GM12872 (cell line): ENCODE results near the gene TBCEL.

Experiments
- TF ChIP-seq, protein P1 (sequence below): IDR thresholded peaks from 3 replicates; pipeline ENCODE4 v1.5.1; 2011; ENCODE audit warnings: low read depth, mild to moderate bottlenecking, low read length, moderate library complexity; ENCODE audit not compliant: insufficient read depth

Gene TBCEL

DNA sequence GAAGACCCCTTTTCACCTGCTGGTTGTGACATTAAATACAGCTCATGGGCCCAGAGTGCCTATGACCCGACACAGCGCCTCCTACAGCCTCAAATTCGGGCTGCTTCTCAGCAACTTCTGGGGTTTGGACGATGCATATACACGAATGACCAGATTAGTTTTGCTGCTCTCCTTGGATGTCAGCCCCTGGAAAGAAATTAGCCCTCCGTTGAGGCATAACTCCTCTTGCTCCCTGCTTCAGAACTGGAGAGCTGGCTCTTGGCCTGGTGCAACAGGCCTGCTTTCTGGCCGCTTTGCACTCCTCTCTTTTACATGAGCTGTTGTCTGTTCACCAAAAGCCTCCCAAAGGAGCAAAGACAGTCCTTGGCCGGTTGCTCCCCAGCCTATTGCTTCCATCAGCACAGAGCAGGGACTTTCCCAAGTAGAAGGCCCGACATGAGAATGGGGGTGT, 80.4 kb downstream of the TBCEL start:
- TF ChIP-seq, protein P1, sequence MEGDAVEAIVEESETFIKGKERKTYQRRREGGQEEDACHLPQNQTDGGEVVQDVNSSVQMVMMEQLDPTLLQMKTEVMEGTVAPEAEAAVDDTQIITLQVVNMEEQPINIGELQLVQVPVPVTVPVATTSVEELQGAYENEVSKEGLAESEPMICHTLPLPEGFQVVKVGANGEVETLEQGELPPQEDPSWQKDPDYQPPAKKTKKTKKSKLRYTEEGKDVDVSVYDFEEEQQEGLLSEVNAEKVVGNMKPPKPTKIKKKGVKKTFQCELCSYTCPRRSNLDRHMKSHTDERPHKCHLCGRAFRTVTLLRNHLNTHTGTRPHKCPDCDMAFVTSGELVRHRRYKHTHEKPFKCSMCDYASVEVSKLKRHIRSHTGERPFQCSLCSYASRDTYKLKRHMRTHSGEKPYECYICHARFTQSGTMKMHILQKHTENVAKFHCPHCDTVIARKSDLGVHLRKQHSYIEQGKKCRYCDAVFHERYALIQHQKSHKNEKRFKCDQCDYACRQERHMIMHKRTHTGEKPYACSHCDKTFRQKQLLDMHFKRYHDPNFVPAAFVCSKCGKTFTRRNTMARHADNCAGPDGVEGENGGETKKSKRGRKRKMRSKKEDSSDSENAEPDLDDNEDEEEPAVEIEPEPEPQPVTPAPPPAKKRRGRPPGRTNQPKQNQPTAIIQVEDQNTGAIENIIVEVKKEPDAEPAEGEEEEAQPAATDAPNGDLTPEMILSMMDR, result peak; percentile 32; the same call in 2 of the 3 replicates

- TF ChIP-seq, protein P1, result no peak
Observed at GRCh38 chr11:121105063-121105480, 81.2 kb downstream of the TBCEL start.

DNA sequence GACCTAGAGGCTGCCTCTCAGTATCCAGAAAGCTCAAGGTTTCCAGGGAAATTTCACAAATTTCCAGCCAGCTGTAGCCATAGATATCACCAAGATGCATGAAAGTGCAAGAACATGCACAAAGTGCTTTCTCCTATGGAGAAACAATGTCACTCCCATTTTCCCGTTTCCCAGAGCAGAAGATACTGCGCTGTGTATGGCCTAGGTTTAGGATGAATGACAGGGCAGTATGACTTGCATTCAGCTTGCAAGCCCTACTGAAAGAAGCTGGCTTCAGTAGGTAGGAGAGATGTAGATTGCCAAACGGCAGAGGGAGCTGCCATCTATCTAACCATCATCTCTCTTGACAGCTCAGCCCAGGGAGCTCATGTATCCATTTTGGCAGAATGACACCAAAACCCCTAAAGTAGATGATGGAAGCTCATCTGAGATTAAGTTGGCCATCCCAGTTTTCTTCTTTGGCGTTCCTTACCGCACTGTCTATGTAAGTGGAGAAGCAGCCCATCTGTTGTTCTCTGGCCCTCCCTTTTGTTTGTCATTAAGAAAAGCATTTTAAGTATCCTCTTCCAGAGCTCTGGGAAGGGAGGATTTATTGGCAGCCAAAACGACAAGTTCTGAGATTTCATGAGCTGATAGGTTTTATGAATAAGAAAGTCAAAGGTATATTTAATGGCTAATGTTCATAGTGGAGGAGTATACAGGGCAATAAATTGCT, 81.7 kb downstream of the TBCEL start:
- TF ChIP-seq, protein P1, result 0 out of 3 replicates have a peak, but pooled peaks have one; percentile 6

DNA sequence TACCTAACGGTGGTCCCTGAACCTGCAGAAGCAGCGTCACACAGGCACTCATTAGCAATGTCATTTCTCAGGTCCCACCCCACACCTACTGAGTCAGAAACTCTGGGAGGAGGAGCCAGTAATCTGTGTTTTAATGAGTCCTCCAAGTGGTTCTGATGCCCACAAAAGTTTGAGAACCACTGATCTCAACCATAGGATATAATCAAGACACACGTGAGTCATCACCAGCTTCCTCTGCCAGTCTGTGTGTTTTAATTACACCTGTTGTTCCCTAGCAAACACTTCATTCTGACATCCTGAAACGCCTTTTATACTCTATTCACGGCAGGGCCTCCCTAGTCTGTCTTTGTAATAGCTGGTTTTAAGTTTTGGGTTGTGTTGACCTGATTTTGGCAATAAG, 82.9 kb downstream of the TBCEL start:
- TF ChIP-seq, protein P1, result no peak

- TF ChIP-seq, protein P1, result no peak
Observed at GRCh38 chr11:121108413-121108812, 84.5 kb downstream of the TBCEL start.

- TF ChIP-seq, protein P1, result no peak
Observed at GRCh38 chr11:121109471-121109870, 85.6 kb downstream of the TBCEL start.

- TF ChIP-seq, protein P1, result no peak
Observed at GRCh38 chr11:121109916-121110586, 86.1 kb downstream of the TBCEL start.
